ENCODE data around the gene RAPGEF2.

RAPGEF2 gene

GRCh38 chr4:159386620-159387019 lies 283.7 kb downstream of the RAPGEF2 start:
- peaks cover 3% of the 10 kb centered on the region; the same call in 1 of the 2 replicates for H3K9me3 ChIP-seq (ENCODE audit: control insufficient read depth, insufficient read depth, low read depth, low read length)
- peaks cover 18% of the 10 kb centered on the region for H3K4me1 ChIP-seq (ENCODE audit: control insufficient read depth, insufficient read depth, low read length)
- no peak overlapping the region for H3K27ac ChIP-seq (ENCODE audit: low read depth, low read length)
- H3K9ac ChIP-seq (ENCODE audit: low read length): no peak overlapping the region
- no peaks in the 10 kb centered on the region for H3K36me3 ChIP-seq (ENCODE audit: control insufficient read depth, insufficient read depth, low read length)
- peaks cover 29% of the 10 kb centered on the region for H3K27me3 ChIP-seq (ENCODE audit: control insufficient read depth, insufficient read depth, low read length)
- H3K4me3 ChIP-seq (ENCODE audit: low read depth, low read length): no peak overlapping the region

- Histone ChIP-seq H3K9me3 (ENCODE audit: control insufficient read depth, insufficient read depth, low read depth, low read length) (peaks cover 3% of the 10 kb centered on the region; the same call in 1 of the 2 replicates), H3K27ac (ENCODE audit: low read depth, low read length) (no peak overlapping the region), H3K27me3 (ENCODE audit: control insufficient read depth, insufficient read depth, low read length) (peaks cover 10% of the 10 kb centered on the region; the same call in 1 of the 2 replicates), H3K4me1 (ENCODE audit: control insufficient read depth, insufficient read depth, low read length) (no peaks in the 10 kb centered on the region), H3K9ac (ENCODE audit: low read length) (no peak overlapping the region), H3K4me3 (ENCODE audit: low read depth, low read length) (no peak overlapping the region), H3K36me3 (ENCODE audit: control insufficient read depth, insufficient read depth, low read length) (no peaks in the 10 kb centered on the region)
Measured at GRCh38 chr4:159389756-159390155, 286.9 kb downstream of the RAPGEF2 start.

- peaks cover 2% of the 10 kb centered on the region; the same call in 1 of the 2 replicates for H3K27me3 ChIP-seq (ENCODE audit: control insufficient read depth, insufficient read depth, low read length)
- H3K36me3 ChIP-seq (ENCODE audit: control insufficient read depth, insufficient read depth, low read length): no peaks in the 10 kb centered on the region
- no peak overlapping the region for H3K27ac ChIP-seq (ENCODE audit: low read depth, low read length)
- H3K9ac ChIP-seq (ENCODE audit: low read length): no peak overlapping the region
- H3K9me3 ChIP-seq (ENCODE audit: control insufficient read depth, insufficient read depth, low read depth, low read length): peaks cover 3% of the 10 kb centered on the region; the same call in 1 of the 2 replicates
- H3K4me1 ChIP-seq (ENCODE audit: control insufficient read depth, insufficient read depth, low read length): no peaks in the 10 kb centered on the region
- H3K4me3 ChIP-seq (ENCODE audit: low read depth, low read length): no peak overlapping the region
Measured at GRCh38 chr4:159390648-159391047, 287.8 kb downstream of the RAPGEF2 start.

GRCh38 chr4:159395693-159396092 lies 292.8 kb downstream of the RAPGEF2 start:
- Histone ChIP-seq H3K9me3 (ENCODE audit: control insufficient read depth, insufficient read depth, low read depth, low read length) (no peaks in the 10 kb centered on the region), H3K27ac (ENCODE audit: low read depth, low read length) (no peak overlapping the region)

GRCh38 chr4:159396151-159396550 lies 293.3 kb downstream of the RAPGEF2 start:
- Histone ChIP-seq H3K36me3 (ENCODE audit: control insufficient read depth, insufficient read depth, low read length) (no peaks in the 10 kb centered on the region), H3K4me3 (ENCODE audit: low read depth, low read length) (no peak overlapping the region), H3K4me1 (ENCODE audit: control insufficient read depth, insufficient read depth, low read length) (peaks cover 4% of the 10 kb centered on the region; the same call in 1 of the 2 replicates), H3K9me3 (ENCODE audit: control insufficient read depth, insufficient read depth, low read depth, low read length) (no peaks in the 10 kb centered on the region), H3K9ac (ENCODE audit: low read length) (no peak overlapping the region), H3K27me3 (ENCODE audit: control insufficient read depth, insufficient read depth, low read length) (no peaks in the 10 kb centered on the region), H3K27ac (ENCODE audit: low read depth, low read length) (no peak overlapping the region)

More at GRCh38 chr4:159395693-159396092, 292.8 kb downstream of the RAPGEF2 start:
- no peaks in the 10 kb centered on the region for H3K36me3 ChIP-seq (ENCODE audit: control insufficient read depth, insufficient read depth, low read length)
- no peaks in the 10 kb centered on the region; the same call in 1 of the 2 replicates for H3K4me1 ChIP-seq (ENCODE audit: control insufficient read depth, insufficient read depth, low read length)
- no peaks in the 10 kb centered on the region for H3K27me3 ChIP-seq (ENCODE audit: control insufficient read depth, insufficient read depth, low read length)
- no peak overlapping the region for H3K4me3 ChIP-seq (ENCODE audit: low read depth, low read length)
- H3K9ac ChIP-seq (ENCODE audit: low read length): no peak overlapping the region

- Histone ChIP-seq H3K36me3 (ENCODE audit: control insufficient read depth, insufficient read depth, low read length) (no peaks in the 10 kb centered on the region), H3K9ac (ENCODE audit: low read length) (no peak overlapping the region), H3K27ac (ENCODE audit: low read depth, low read length) (no peak overlapping the region), H3K4me1 (ENCODE audit: control insufficient read depth, insufficient read depth, low read length) (peaks cover 13% of the 10 kb centered on the region; the same call in 1 of the 2 replicates), H3K27me3 (ENCODE audit: control insufficient read depth, insufficient read depth, low read length) (no peaks in the 10 kb centered on the region), H3K4me3 (ENCODE audit: low read depth, low read length) (no peak overlapping the region), H3K9me3 (ENCODE audit: control insufficient read depth, insufficient read depth, low read depth, low read length) (no peaks in the 10 kb centered on the region)
Measured at GRCh38 chr4:159398236-159398638, 295.4 kb downstream of the RAPGEF2 start.

GRCh38 chr4:159400558-159401225 lies 297.8 kb downstream of the RAPGEF2 start:
- no peak overlapping the region for H3K9ac ChIP-seq (ENCODE audit: low read length)
- H3K4me1 ChIP-seq (ENCODE audit: control insufficient read depth, insufficient read depth, low read length): peaks cover 13% of the 10 kb centered on the region; the same call in 1 of the 2 replicates
- H3K27ac ChIP-seq (ENCODE audit: low read depth, low read length): no peak overlapping the region
- H3K27me3 ChIP-seq (ENCODE audit: control insufficient read depth, insufficient read depth, low read length): no peaks in the 10 kb centered on the region
- H3K9me3 ChIP-seq (ENCODE audit: control insufficient read depth, insufficient read depth, low read depth, low read length): no peaks in the 10 kb centered on the region
- no peaks in the 10 kb centered on the region for H3K36me3 ChIP-seq (ENCODE audit: control insufficient read depth, insufficient read depth, low read length)
- H3K4me3 ChIP-seq (ENCODE audit: low read depth, low read length): no peak overlapping the region

GRCh38 chr4:159401226-159401712 lies 298.4 kb downstream of the RAPGEF2 start:
- Histone ChIP-seq H3K4me3 (ENCODE audit: low read depth, low read length) (no peak overlapping the region), H3K36me3 (ENCODE audit: control insufficient read depth, insufficient read depth, low read length) (no peaks in the 10 kb centered on the region), H3K9ac (ENCODE audit: low read length) (no peak overlapping the region), H3K27ac (ENCODE audit: low read depth, low read length) (no peak overlapping the region), H3K9me3 (ENCODE audit: control insufficient read depth, insufficient read depth, low read depth, low read length) (no peaks in the 10 kb centered on the region), H3K4me1 (ENCODE audit: control insufficient read depth, insufficient read depth, low read length) (peaks cover 13% of the 10 kb centered on the region; the same call in 1 of the 2 replicates), H3K27me3 (ENCODE audit: control insufficient read depth, insufficient read depth, low read length) (no peaks in the 10 kb centered on the region)

- H3K27ac ChIP-seq (ENCODE audit: low read depth, low read length): no peak overlapping the region
- peaks cover 13% of the 10 kb centered on the region; the same call in 1 of the 2 replicates for H3K4me1 ChIP-seq (ENCODE audit: control insufficient read depth, insufficient read depth, low read length)
- H3K4me3 ChIP-seq (ENCODE audit: low read depth, low read length): no peak overlapping the region
- no peak overlapping the region for H3K9ac ChIP-seq (ENCODE audit: low read length)
- no peaks in the 10 kb centered on the region for H3K27me3 ChIP-seq (ENCODE audit: control insufficient read depth, insufficient read depth, low read length)
- H3K9me3 ChIP-seq (ENCODE audit: control insufficient read depth, insufficient read depth, low read depth, low read length): no peaks in the 10 kb centered on the region
- H3K36me3 ChIP-seq (ENCODE audit: control insufficient read depth, insufficient read depth, low read length): no peaks in the 10 kb centered on the region
Measured at GRCh38 chr4:159401791-159402380, 299.0 kb downstream of the RAPGEF2 start.

Data from HUES6 (cell line).